ENCODE data around the gene MAP3K10.

Gene MAP3K10

DNA sequence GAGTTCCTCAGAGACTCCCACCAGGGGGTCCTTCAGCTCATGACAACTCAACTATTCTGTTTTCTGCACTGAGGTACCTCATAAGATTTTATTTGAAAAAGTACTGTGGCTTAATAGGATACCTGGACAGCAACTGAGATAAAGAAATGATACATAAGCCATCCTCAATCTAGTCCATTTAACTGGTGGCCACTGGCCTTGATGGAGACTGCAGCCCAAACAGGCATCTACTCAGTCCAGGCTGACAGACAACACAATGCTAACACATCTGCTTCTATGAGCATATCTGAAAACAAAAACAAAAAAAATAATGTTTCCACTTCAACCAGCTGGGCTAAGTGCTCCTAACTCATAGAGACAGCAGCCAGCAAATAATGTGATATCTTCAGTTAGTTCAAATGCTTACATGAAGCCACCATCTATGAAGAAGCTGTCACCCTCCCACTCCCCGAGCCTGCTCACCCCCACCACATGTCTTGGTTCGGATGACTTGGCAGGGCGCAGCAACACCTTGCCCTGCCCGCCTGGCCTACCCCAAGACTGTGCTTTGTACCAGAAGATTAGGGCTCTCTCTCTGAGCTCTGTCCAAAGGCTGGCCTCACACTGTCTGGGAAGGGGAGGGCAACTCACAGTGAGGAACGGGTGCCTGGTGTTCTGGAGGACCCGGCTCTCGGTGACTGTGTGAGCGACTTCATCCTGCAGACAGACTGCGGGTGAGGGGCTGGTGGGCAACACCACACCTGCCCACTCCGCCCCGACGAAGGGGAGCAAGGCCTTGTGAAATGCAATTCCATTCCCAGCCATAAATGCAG, 48.4 kb downstream of the MAP3K10 start:
- peaks cover under 1% of the 10 kb centered on the region for H3K4me1 Mint-ChIP-seq (ENCODE audit: low read depth)
- peaks cover 94% of the 10 kb centered on the region for H3K36me3 Mint-ChIP-seq (ENCODE audit: low read depth)
- no peak overlapping the region for H3K4me3 Mint-ChIP-seq
- intact Hi-C loops (cut with micrococcal nuclease), result no loop called here
- H3K27ac Mint-ChIP-seq, result no peak overlapping the region
- no peaks in the 10 kb centered on the region for H3K9me3 Mint-ChIP-seq
- no peaks in the 10 kb centered on the region for H3K27me3 Mint-ChIP-seq

DNA sequence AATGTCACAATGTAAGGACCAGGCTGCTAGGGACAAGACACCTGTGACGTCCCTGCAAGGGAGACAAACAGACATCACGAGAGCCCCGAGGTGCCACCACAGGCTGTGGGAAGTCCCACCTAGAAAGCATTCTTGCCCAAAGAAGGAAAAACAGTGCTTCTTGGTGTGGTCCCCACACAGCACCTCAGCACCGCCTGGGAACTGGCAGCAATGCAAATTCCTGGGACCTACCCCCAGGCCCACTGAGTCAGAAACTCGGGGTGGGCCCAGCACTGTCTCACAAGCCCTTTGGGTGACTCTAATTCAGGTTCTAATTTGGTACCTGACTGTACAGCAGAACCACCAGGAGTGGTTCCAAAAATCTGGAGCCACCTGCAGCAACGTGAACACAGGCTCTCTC, 49.1 kb downstream of the MAP3K10 start:
- H3K4me3 Mint-ChIP-seq, result no peak overlapping the region
- peaks cover 89% of the 10 kb centered on the region for H3K36me3 Mint-ChIP-seq (ENCODE audit: low read depth)
- intact Hi-C loops (cut with micrococcal nuclease), result no loop called here
- H3K4me1 Mint-ChIP-seq (ENCODE audit: low read depth), result peaks cover 8% of the 10 kb centered on the region
- no peak overlapping the region for H3K27ac Mint-ChIP-seq
- H3K9me3 Mint-ChIP-seq, result no peaks in the 10 kb centered on the region
- no peaks in the 10 kb centered on the region for H3K27me3 Mint-ChIP-seq

DNA sequence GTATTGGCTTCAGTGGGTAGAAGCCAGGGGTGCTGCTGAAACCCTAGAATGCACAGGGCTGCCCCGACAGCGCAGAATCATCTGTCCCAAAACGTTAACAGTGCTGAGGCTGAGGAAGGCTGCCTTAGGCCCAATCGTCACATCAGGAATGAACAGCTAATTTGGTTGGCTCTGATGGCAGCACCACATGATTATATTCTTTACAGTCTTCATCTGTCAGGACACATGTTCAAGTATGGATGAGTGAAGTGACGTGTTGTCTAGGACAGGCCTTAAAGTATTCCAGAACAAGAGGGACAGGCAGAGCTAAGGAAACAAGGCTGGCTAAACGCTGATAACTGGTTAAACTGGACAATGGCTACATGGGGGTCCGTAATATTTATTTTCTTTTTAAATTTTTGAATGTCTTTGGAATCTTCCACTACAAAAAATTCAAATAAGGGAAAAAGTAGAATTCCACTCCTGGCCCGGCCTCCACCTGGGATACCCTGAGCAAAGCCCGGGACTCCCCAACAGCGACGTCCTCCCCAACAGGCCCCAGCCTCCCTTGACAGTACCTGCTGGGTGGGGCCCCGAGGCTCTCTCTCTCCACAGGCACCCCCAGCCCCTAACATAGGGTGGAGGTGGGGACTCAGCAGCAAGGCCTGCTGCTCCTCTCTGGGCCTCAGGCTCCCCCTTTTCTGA, 50.0 kb downstream of the MAP3K10 start:
- peaks cover 80% of the 10 kb centered on the region for H3K36me3 Mint-ChIP-seq (ENCODE audit: low read depth)
- intact Hi-C loops (cut with micrococcal nuclease), result no loop called here
- H3K4me1 Mint-ChIP-seq (ENCODE audit: low read depth), result peaks cover 17% of the 10 kb centered on the region
- no peaks in the 10 kb centered on the region for H3K9me3 Mint-ChIP-seq
- H3K4me3 Mint-ChIP-seq, result no peak overlapping the region
- H3K27me3 Mint-ChIP-seq, result no peaks in the 10 kb centered on the region
- H3K27ac Mint-ChIP-seq, result no peak overlapping the region

DNA sequence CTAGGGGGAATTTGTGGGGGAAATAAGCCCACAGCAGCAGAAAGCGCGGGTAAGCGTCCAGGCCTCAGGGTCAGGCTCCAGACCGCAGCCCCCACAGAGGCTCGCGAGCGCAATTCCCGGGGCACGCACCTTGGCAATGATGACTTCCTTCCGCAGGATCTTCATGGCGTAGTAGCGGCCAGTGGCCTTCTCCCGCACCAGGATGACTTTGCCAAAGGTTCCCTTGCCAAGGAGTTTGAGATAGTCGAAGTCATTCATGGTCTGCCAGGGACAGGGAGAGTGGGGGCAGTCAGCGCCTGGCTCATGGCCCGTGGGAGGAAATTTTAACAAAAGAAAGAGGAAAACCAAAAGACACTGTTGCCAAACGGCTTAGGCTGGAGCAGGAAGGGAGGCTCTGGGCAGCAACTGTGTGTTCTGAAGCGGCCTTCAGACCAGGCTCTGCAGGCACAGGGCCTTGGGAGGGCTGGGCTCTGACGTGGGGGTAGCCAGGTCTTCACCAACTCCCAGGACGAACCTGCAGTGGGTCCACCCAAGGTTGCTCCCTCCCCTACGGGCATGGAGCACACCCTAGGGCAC, 50.7 kb downstream of the MAP3K10 start:
- intact Hi-C loops (cut with micrococcal nuclease), result no loop called here
- no peaks in the 10 kb centered on the region for H3K27me3 Mint-ChIP-seq
- H3K36me3 Mint-ChIP-seq (ENCODE audit: low read depth), result peaks cover 73% of the 10 kb centered on the region
- no peak overlapping the region for H3K4me3 Mint-ChIP-seq
- no peaks in the 10 kb centered on the region for H3K9me3 Mint-ChIP-seq
- H3K27ac Mint-ChIP-seq, result no peak overlapping the region
- H3K4me1 Mint-ChIP-seq (ENCODE audit: low read depth), result peaks cover 20% of the 10 kb centered on the region

DNA sequence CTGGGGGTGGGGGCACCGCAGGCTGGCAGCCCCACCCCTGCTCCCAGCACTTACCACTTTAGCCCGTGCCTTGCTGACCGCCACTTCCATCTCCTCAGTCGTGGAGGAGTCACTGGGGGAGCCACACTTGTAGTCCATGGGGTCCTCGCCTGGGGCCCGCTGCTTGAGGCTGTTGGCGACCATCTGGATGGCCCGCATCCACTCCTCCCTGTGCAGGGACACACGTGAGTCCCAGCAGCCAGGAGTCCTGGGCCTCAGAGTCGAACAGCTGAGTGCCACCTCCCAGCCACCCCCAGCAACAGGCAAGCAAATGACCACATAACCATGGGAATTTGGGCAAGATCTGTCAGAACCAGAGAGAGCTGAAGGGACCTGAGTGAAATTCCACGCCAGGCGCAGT, 51.3 kb downstream of the MAP3K10 start:
- H3K27ac Mint-ChIP-seq, result no peak overlapping the region
- peaks cover 68% of the 10 kb centered on the region for H3K36me3 Mint-ChIP-seq (ENCODE audit: low read depth)
- no peak overlapping the region for H3K4me3 Mint-ChIP-seq
- peaks cover 20% of the 10 kb centered on the region for H3K4me1 Mint-ChIP-seq (ENCODE audit: low read depth)
- intact Hi-C loops (cut with micrococcal nuclease), result no loop called here
- H3K9me3 Mint-ChIP-seq, result no peaks in the 10 kb centered on the region
- H3K27me3 Mint-ChIP-seq, result no peaks in the 10 kb centered on the region

DNA sequence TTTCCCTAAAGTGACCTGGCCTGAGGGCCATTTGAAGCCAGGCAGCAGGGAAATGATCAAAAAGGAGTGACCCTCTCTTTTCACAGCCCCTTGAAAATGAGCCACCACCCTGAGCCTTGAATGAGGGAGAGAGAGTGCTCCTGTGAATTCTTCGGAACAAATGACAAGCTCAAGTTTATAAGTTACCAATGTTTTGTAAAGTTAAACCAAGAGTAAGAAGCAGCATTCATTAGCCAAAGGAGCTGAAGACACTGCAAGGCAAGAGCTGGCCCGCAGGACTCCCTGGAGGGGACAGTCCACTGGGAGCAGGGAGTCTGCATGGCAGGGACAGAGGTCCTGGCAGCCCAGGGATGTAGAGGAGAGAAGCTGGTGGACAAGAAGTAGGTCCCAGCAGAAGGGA, 52.0 kb downstream of the MAP3K10 start:
- intact Hi-C loops (cut with micrococcal nuclease), result no loop called here
- Mint-ChIP-seq H3K36me3 (ENCODE audit: low read depth) (peaks cover 68% of the 10 kb centered on the region), H3K4me3 (no peak overlapping the region), H3K27me3 (no peaks in the 10 kb centered on the region), H3K4me1 (ENCODE audit: low read depth) (peaks cover 22% of the 10 kb centered on the region), H3K9me3 (no peaks in the 10 kb centered on the region), H3K27ac (no peak overlapping the region)

DNA sequence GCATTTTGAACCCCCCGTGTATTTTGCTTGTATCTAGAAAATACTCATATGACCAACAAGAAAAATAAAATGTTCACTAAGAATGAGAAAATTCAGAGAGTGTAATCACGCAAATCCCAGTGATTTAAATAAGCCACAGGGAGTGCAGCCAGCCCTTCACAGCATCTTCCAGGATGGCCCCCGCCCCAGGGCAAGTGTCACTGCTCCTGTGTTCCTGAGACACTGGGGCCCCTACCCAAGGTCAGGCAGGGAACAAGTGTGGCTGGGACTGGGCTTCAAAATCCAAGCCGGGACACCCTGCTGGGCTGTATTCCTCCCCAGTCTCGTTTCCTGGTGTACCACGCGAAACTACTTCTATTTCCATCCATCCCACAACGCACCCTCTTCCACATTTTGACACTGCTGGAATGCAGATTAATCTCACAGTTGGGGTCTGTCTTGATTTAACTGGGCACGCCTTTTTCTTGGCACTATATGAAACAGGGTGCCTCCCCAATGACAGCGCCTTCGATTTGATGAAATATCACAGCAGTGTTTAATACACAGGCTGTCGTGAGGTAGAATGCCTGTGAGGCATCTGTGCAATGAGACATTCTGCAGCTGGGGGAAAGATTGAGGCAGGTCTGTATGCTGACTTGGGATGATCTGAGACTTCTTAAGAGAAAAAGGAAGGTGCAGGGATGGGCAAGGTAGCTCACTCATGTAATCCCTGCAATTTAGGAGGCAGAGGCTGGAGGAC, 53.5 kb downstream of the MAP3K10 start:
- intact Hi-C loops (cut with micrococcal nuclease), result no loop called here
- no peaks in the 10 kb centered on the region for H3K9me3 Mint-ChIP-seq
- peaks cover 27% of the 10 kb centered on the region for H3K4me1 Mint-ChIP-seq (ENCODE audit: low read depth)
- H3K27ac Mint-ChIP-seq, result no peak overlapping the region
- H3K4me3 Mint-ChIP-seq, result no peak overlapping the region
- peaks cover 67% of the 10 kb centered on the region for H3K36me3 Mint-ChIP-seq (ENCODE audit: low read depth)
- H3K27me3 Mint-ChIP-seq, result no peaks in the 10 kb centered on the region

DNA sequence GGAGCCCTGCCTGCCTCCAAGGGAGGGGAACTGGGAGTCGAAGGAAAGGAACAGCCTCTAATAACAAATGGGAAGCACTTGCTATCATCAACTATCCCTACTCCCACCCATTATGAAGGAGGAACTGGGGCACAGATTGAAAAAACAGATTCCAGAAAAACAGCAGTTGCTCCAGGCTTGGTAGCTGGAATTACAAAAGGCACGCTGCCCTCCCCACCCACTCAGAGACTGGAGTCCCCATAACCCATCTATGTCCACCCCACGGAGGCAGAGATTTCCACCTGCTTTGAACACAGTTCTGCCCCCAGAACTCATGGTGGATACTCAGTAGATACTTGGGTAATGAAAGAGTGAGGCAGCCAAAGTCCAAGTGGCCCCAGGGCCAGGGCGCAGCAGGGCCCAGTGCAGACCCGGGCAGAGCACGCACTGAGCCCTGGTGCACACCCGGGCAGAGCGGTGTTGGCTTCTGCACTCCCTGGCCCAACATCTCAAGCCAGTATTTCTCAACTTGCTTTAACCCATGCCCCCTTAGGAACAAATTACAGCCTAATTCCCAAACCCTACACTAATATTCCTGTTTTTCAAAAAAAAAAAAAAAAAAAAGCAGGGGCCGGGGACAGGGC, 54.4 kb downstream of the MAP3K10 start:
- intact Hi-C loops (cut with micrococcal nuclease), result no loop called here
- Mint-ChIP-seq H3K9me3 (no peaks in the 10 kb centered on the region), H3K4me1 (ENCODE audit: low read depth) (peaks cover 27% of the 10 kb centered on the region), H3K27ac (peak overlapping the region; percentile 33), H3K27me3 (no peaks in the 10 kb centered on the region), H3K36me3 (ENCODE audit: low read depth) (peaks cover 67% of the 10 kb centered on the region), H3K4me3 (no peak overlapping the region)

DNA sequence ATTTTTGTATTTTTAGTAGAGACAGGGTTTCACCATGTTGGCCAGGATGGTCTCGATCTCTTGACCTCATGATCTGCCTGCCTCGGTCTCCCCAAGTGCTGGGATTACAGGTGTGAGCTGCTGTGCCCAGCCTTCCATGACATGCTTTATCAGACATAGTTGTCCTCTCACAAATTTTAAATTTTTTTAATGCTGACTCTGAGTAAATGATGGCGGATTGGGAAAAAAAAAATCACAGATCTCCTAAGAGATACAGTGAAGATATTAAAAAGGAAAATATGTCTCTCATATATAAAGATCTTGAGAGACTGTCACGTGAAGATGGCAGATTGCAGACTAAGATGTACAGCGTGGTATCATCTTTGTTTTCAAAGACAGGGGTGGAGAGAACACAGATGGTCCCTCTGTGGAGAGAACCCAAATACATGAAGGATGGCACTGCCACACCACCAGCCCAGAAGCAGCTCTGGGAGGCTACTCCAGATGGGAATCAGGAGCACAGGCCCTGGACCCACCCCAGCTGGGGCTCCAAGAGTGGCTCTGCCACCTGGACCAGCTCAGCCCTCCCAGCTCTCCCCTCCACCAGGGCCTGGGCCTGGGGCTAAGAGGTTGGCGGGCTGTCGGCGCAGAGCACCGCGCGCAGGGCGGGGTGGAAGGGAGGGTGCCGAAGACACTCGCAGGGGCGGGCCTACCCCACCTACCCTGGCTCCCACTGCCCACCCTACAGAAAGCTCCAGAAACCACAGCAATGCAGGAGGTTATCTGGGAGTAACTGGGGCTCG, 55.3 kb downstream of the MAP3K10 start:
- peaks cover 62% of the 10 kb centered on the region for H3K36me3 Mint-ChIP-seq (ENCODE audit: low read depth)
- H3K27me3 Mint-ChIP-seq, result no peaks in the 10 kb centered on the region
- H3K4me3 Mint-ChIP-seq, result no peak overlapping the region
- no peaks in the 10 kb centered on the region for H3K9me3 Mint-ChIP-seq
- H3K27ac Mint-ChIP-seq, result peak overlapping the region; percentile 33
- peaks cover 27% of the 10 kb centered on the region for H3K4me1 Mint-ChIP-seq (ENCODE audit: low read depth)
- intact Hi-C loops (cut with micrococcal nuclease), result no loop called here

DNA sequence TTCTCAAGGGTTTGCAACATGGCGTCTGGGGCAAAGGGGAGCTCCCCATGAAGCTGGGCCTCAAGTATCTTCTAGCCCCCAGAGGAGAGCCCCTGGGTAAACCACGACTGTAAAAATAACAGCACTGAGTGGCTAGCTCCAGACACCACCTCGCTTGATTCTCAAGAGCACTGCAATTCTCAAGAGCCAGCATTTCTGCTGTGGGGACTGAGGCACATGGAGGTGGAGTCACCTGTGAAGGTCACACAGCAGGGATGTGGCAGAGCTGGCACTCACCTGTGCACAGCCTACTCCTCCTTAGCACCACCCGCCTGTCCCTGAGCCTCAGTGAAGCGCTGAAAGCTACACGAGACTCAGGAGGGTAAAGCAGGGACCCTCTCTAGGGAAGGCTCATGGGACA, 56.0 kb downstream of the MAP3K10 start:
- Mint-ChIP-seq H3K4me3 (no peak overlapping the region), H3K36me3 (ENCODE audit: low read depth) (peaks cover 62% of the 10 kb centered on the region), H3K27me3 (no peaks in the 10 kb centered on the region), H3K9me3 (no peaks in the 10 kb centered on the region), H3K4me1 (ENCODE audit: low read depth) (peaks cover 27% of the 10 kb centered on the region), H3K27ac (no peak overlapping the region)
- intact Hi-C loops (cut with micrococcal nuclease), result no loop called here

DNA sequence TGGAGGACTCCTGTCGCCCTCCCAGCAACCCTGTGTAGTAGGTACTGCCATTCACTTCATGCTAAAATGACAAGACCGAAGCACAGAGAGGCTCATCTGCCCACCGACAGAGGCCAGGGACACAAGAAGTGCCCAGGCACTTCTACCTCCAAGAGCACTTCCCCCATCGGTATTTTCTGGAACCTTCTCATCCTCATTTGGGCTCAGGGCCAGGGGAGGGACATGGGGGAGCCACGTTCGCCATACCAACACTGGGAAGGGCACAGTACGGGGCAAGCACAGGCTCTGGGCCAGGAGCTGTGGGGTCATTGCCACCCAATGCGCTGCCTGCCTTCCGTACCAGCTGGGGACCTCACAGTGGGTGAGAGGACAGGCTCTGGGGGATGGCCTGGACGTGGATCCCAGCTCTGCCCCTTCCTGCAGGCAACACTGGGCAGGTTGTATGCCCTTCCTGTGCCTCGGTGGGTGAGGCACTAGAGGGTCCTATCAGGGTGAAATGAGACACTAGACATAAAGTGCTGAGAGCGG, 56.6 kb downstream of the MAP3K10 start:
- Mint-ChIP-seq H3K27me3 (no peaks in the 10 kb centered on the region), H3K27ac (no peak overlapping the region), H3K4me1 (ENCODE audit: low read depth) (peaks cover 27% of the 10 kb centered on the region), H3K36me3 (ENCODE audit: low read depth) (peaks cover 62% of the 10 kb centered on the region), H3K9me3 (no peaks in the 10 kb centered on the region), H3K4me3 (no peak overlapping the region)
- intact Hi-C loops (cut with micrococcal nuclease), result no loop called here

DNA sequence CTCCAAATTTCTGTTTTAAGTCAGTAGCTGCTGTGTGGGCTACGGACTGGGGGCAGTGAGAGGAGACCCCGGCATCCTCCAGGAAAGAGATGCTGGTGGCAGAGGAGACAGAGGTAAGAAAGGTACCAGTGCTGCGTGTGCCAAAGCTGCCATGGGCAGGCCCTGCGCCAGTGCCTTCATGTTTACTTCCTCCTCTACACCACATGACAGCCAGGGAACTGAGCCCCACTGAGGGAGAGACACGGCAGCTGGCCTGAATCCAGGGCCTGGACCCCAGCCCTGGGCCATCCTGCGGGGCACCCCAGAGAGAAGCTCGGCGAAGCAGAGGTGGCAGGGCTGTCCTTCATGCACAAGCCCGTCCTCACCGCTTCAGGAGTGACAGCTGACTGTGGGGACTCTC, 58.0 kb downstream of the MAP3K10 start:
- H3K4me1 Mint-ChIP-seq (ENCODE audit: low read depth), result peaks cover 27% of the 10 kb centered on the region
- H3K9me3 Mint-ChIP-seq, result no peaks in the 10 kb centered on the region
- H3K27ac Mint-ChIP-seq, result no peak overlapping the region
- intact Hi-C loops (cut with micrococcal nuclease), result no loop called here
- H3K27me3 Mint-ChIP-seq, result no peaks in the 10 kb centered on the region
- H3K36me3 Mint-ChIP-seq (ENCODE audit: low read depth), result peaks cover 66% of the 10 kb centered on the region
- H3K4me3 Mint-ChIP-seq, result no peak overlapping the region

DNA sequence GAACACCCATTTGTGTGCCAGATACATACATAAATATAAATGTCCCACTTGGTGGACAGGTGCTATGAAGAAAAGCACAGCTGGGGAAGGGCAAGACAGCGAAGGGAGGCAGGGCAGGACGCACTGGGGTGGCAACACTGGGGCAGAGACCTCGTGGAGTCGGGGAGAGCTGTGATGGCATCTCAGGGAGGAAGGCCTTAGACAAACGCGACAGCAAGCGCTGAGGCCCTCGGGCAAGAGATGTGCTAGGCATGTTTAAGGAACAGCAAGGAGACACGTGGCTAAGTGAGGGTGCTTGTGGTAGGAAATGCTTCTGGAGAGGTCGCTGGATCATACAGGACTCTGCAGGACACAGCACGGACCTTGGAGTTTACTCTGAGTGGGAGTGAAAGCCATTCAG, 58.6 kb downstream of the MAP3K10 start:
- no peaks in the 10 kb centered on the region for H3K9me3 Mint-ChIP-seq
- H3K4me1 Mint-ChIP-seq (ENCODE audit: low read depth), result peaks cover 24% of the 10 kb centered on the region
- H3K27ac Mint-ChIP-seq, result no peak overlapping the region
- H3K36me3 Mint-ChIP-seq (ENCODE audit: low read depth), result peaks cover 66% of the 10 kb centered on the region
- intact Hi-C loops (cut with micrococcal nuclease), result no loop called here
- H3K4me3 Mint-ChIP-seq, result no peak overlapping the region
- no peaks in the 10 kb centered on the region for H3K27me3 Mint-ChIP-seq
